Measurements from ENCODE around the gene ACSM6. TPM values are rescaled to one million over a fixed set of nuclear protein-coding genes. Genes with fewer than 3 reads are reported as not detected.

ACSM6 gene
- total and polyA plus RNA-seq, 11 donors: 0.20 to 0.25 TPM; not detected in 9

DNA sequence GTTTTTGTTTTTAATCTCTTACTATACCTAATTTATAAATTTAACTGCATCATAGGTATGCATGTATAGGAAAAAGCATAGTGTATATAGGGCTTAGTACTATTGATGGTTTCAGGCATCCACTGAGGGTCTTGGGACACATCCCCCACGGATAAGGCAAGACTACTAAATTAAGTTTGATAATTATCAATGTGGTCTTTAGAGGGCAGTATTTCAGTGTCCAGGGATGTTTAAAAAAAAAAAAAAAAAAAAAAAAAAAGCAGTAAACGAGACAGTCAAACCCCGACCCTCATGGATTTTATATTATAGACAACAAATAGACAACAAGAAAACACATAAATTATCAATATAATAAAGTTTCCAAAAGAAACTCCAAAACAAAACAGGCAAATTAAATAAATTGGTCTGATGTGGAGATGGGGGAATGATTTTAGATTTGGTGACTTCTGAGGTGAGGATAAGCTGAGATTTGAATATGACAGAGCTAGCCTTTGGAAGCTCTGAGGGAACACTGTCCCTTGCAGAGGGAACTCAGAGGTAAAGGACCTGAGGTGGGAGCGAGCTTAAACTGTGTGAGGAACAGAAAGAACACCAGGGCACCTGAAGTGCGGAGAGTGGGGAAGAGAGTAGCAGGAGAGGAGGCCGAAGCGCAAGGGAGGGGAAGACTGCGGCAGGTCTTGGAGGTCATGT, 14.8 kb downstream of the ACSM6 start:
- no peak for ATAC-seq
- 59 to 80% (median 61%) methylated on average over 8 of the region's 8 CpGs for WGBS, 4 donors
- no peaks in the 10 kb centered on the region for H3K27me3 ChIP-seq
- no peak for DNase-seq
- H3K4me3 ChIP-seq: no peak overlapping the region
- TF ChIP-seq CTCF (IDR thresholded peaks at IDR 0.05) (peak in 11 of 12 donors; percentile 21 to 62 (median 36)), POLR2A (IDR thresholded peaks at IDR 0.05) (no peak)
- H3K27ac ChIP-seq: no peak overlapping the region
- H3K36me3 ChIP-seq: no peaks in the 10 kb centered on the region
- peaks cover 0 to 3% (median 0%) of the 10 kb centered on the region in 12 donors for H3K9me3 ChIP-seq
- intact Hi-C loops (cut with DNase I): no loop called here
- H3K4me1 ChIP-seq: no peaks in the 10 kb centered on the region

- TF ChIP-seq POLR2A (IDR thresholded peaks at IDR 0.05): no peak
- no peak for TF ChIP-seq CTCF (IDR thresholded peaks at IDR 0.05)
- peaks cover 0 to 3% (median 0%) of the 10 kb centered on the region in 12 donors for H3K9me3 ChIP-seq
- no peaks in the 10 kb centered on the region for H3K36me3 ChIP-seq
- intact Hi-C loops (cut with DNase I): no loop called here
- 96% methylated on average over 6 of the region's 6 CpGs for WGBS, 4 donors
- no peak for DNase-seq
- no peak overlapping the region for H3K27ac ChIP-seq
- ATAC-seq: no peak
- no peaks in the 10 kb centered on the region for H3K4me1 ChIP-seq
- no peaks in the 10 kb centered on the region for H3K27me3 ChIP-seq
- H3K4me3 ChIP-seq: no peak overlapping the region
Observed at GRCh38 chr10:95209509-95210127, 15.6 kb downstream of the ACSM6 start.

- intact Hi-C loops (cut with DNase I): no loop called here
- Histone ChIP-seq H3K27me3 (no peaks in the 10 kb centered on the region), H3K36me3 (no peaks in the 10 kb centered on the region), H3K4me1 (no peaks in the 10 kb centered on the region), H3K4me3 (no peak overlapping the region), H3K9me3 (no peaks in the 10 kb centered on the region), H3K27ac (no peak overlapping the region)
- no peak for ATAC-seq
- DNase-seq: no peak
- WGBS, 4 donors: 78 to 90% (median 85%) methylated on average over 3 of the region's 3 CpGs
- TF ChIP-seq POLR2A (IDR thresholded peaks at IDR 0.05): no peak
- TF ChIP-seq CTCF (IDR thresholded peaks at IDR 0.05): no peak
Observed at GRCh38 chr10:95211606-95212279, 17.7 kb downstream of the ACSM6 start.

- no peak for TF ChIP-seq CTCF (IDR thresholded peaks at IDR 0.05)
- TF ChIP-seq POLR2A (IDR thresholded peaks at IDR 0.05): no peak
- H3K4me3 ChIP-seq: no peak overlapping the region
- ATAC-seq: no peak
Observed at GRCh38 chr10:95214369-95214768, 20.3 kb downstream of the ACSM6 start.

More at GRCh38 chr10:95214369-95214768, 20.3 kb downstream of the ACSM6 start:
- Histone ChIP-seq H3K36me3 (no peaks in the 10 kb centered on the region), H3K27me3 (no peaks in the 10 kb centered on the region), H3K27ac (no peak overlapping the region), H3K9me3 (peaks cover 0 to 6% (median 0%) of the 10 kb centered on the region in 12 donors), H3K4me1 (no peaks in the 10 kb centered on the region)
- DNase-seq: no peak
- intact Hi-C loops (cut with DNase I): no loop called here
- WGBS, 4 donors: 80 to 87% (median 83%) methylated on average over 2 of the region's 2 CpGs

Measured in heart left ventricle (tissue), 16 donors.